Hepatocyte (in vitro differentiated cells): ENCODE measurements around the gene LMX1B.

Experiments used
- EZH2 ChIP-seq: fragments of 200-600 bp; sonication (generic); IDR thresholded peaks from 2 replicates; pipeline ENCODE4 v1.6.1; 2016; ENCODE audit warnings: antibody characterized with exemption, mild to moderate bottlenecking, borderline replicate concordance
- EZH2phosphoT487 ChIP-seq: fragments of 200-600 bp; sonication (generic); IDR thresholded peaks from one replicate; pipeline ENCODE4 v1.6.1; 2018; ENCODE audit warnings: antibody characterized with exemption, mild to moderate bottlenecking, low read depth, moderate library complexity; ENCODE audit not compliant: unreplicated experiment, severe bottlenecking
- TF ChIP-seq, protein P1 (sequence below): fragments of 200-600 bp; sonication (generic); IDR thresholded peaks from 2 replicates; pipeline ENCODE4 v1.5.1; 2016; ENCODE audit warnings: antibody characterized with exemption, mild to moderate bottlenecking; ENCODE audit not compliant: poor library complexity

DNA sequence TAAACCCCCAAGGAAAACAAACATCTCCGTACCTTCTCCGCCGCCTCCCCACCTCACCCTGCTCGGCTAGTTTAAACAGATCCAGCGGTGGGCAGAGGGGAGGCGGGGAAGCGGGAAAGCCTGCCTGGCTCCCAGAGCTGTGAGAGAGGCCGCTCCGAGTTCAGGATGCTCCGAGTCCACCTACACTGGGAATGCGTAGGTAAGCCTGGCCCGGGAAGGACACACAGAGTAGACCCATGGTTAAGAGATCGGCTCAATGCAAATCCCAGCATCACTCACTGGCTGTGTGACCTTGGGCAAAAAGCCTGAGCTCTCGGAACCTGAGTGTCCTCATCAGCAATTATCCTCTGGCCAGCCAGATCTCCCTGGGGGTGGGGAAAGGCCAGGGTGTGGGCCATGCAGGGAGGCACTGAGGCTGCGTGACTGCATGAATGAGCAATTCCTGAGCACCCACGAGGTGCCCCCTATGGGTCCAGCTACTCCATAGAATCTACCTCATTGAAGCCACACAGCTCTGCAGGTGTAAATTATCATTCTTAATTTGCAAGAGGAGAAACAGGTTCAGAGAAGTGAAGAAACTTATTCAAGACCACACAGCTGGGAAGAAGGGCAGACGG, 30.5 kb upstream of the LMX1B start:
- TF ChIP-seq, protein P1, sequence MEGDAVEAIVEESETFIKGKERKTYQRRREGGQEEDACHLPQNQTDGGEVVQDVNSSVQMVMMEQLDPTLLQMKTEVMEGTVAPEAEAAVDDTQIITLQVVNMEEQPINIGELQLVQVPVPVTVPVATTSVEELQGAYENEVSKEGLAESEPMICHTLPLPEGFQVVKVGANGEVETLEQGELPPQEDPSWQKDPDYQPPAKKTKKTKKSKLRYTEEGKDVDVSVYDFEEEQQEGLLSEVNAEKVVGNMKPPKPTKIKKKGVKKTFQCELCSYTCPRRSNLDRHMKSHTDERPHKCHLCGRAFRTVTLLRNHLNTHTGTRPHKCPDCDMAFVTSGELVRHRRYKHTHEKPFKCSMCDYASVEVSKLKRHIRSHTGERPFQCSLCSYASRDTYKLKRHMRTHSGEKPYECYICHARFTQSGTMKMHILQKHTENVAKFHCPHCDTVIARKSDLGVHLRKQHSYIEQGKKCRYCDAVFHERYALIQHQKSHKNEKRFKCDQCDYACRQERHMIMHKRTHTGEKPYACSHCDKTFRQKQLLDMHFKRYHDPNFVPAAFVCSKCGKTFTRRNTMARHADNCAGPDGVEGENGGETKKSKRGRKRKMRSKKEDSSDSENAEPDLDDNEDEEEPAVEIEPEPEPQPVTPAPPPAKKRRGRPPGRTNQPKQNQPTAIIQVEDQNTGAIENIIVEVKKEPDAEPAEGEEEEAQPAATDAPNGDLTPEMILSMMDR = no peak
- TF ChIP-seq EZH2 (no peak), EZH2phosphoT487 (no peak)
